Activated CD4-positive, alpha-beta memory T cell treated with anti-CD3 and anti-CD28 coated beads for 36 hours (primary cell): ENCODE measurements around the gene HIGD2A. TPM values are rescaled to one million over a fixed set of nuclear protein-coding genes. Genes with fewer than 3 reads are reported as not detected.

ENCODE experiments used
- CTCF ChIA-PET: fragments of 350-600 bp; sonication (Branson Sonifier 250); formaldehyde crosslinking; loops from one replicate; lab custom pipeline; 2021; ENCODE audit warnings: antibody characterized with exemption, inconsistent platforms; lab: Charles Lee
- POLR2A ChIA-PET: fragments of 350-600 bp; sonication (Branson Sonifier 250); formaldehyde crosslinking; loops from one replicate; lab custom pipeline; 2021; ENCODE audit warnings: antibody characterized with exemption; lab: Charles Lee
- DNase-seq: peaks from one replicate; pipeline ENCODE4 v3.0.0-alpha.2; 2020
- H3K27ac Mint-ChIP-seq: one replicate; pipeline ENCODE4 v1.8.0; 2021; ENCODE audit warnings: mixed read lengths
- H3K27me3 Mint-ChIP-seq: one replicate; pipeline ENCODE4 v1.8.0; 2021; ENCODE audit warnings: mixed read lengths
- H3K36me3 Mint-ChIP-seq: one replicate; pipeline ENCODE4 v1.8.0; 2021; ENCODE audit warnings: mixed read lengths
- H3K4me1 Mint-ChIP-seq: one replicate; pipeline ENCODE4 v1.8.0; 2021; ENCODE audit warnings: low read depth, mixed read lengths
- H3K4me3 Mint-ChIP-seq: one replicate; pipeline ENCODE4 v1.8.0; 2021; ENCODE audit warnings: mild to moderate bottlenecking, mixed read lengths
- H3K9me3 Mint-ChIP-seq: one replicate; pipeline ENCODE4 v1.8.0; 2021; ENCODE audit warnings: mixed read lengths
- intact Hi-C: fragments of 100-400 bp; cut with micrococcal nuclease; formaldehyde crosslinking; loops from one replicate; pipeline ENCODE4 v1.15.1; 2023
- microRNA-seq: library from miRNA; unstranded; fragments of <30 nt; microRNA quantifications from one replicate; pipeline ENCODE4 v1.2.0, GENCODE V29; 2022; ENCODE audit warnings: borderline number of aligned reads, borderline microRNAs expressed, borderline replicate concordance
- total RNA-seq, 2 experiments: library from RNA; stranded (reverse); gene quantifications; one replicate each; pipeline ENCODE4 v1.2.3, GENCODE V29; 2021

Gene HIGD2A
- total RNA-seq, 2 experiments from 2014 or later: 112 to 119 TPM

GRCh38 chr5:176425791-176426190 lies 37.2 kb downstream of the HIGD2A start:
- no peaks in the 10 kb centered on the region for H3K4me1 Mint-ChIP-seq
- CTCF ChIA-PET: interaction anchor here (1.3 kb wide), 1 partner anchor 9 kb away, joined by 3 read pairs; no protein-coding TSS in a partner anchor
- peaks cover 8% of the 10 kb centered on the region for H3K9me3 Mint-ChIP-seq
- H3K36me3 Mint-ChIP-seq: peaks cover 2% of the 10 kb centered on the region
- H3K27me3 Mint-ChIP-seq: peaks cover 5% of the 10 kb centered on the region
- H3K27ac Mint-ChIP-seq: no peak overlapping the region
- POLR2A ChIA-PET: no interaction called here
- H3K4me3 Mint-ChIP-seq: no peak overlapping the region
- intact Hi-C loops: no loop called here
- no peak for DNase-seq

GRCh38 chr5:176426876-176427275 lies 38.3 kb downstream of the HIGD2A start:
- ChIA-PET CTCF (interaction anchor here (1.1 to 1.3 kb wide), 2 partner anchors 10 to 21 kb away, joined by 3 read pairs; partner anchors contain the start of gene FAF2), POLR2A (no interaction called here)
- peaks cover 5% of the 10 kb centered on the region for H3K27me3 Mint-ChIP-seq
- intact Hi-C loops: no loop called here
- peaks cover 2% of the 10 kb centered on the region for H3K36me3 Mint-ChIP-seq
- H3K27ac Mint-ChIP-seq: no peak overlapping the region
- H3K9me3 Mint-ChIP-seq: peaks cover 5% of the 10 kb centered on the region
- H3K4me1 Mint-ChIP-seq: no peaks in the 10 kb centered on the region
- H3K4me3 Mint-ChIP-seq: no peak overlapping the region
- DNase-seq: no peak

- CTCF ChIA-PET: no interaction called here
- DNase-seq: no peak
- intact Hi-C loops: no loop called here
- peaks cover 5% of the 10 kb centered on the region for H3K27me3 Mint-ChIP-seq
- H3K4me3 Mint-ChIP-seq: no peak overlapping the region
- H3K27ac Mint-ChIP-seq: no peak overlapping the region
- H3K9me3 Mint-ChIP-seq: peaks cover 5% of the 10 kb centered on the region
- H3K36me3 Mint-ChIP-seq: peaks cover 2% of the 10 kb centered on the region
- POLR2A ChIA-PET: no interaction called here
- H3K4me1 Mint-ChIP-seq: no peaks in the 10 kb centered on the region
Measured at GRCh38 chr5:176427971-176428370, 39.4 kb downstream of the HIGD2A start.

- intact Hi-C loops: no loop called here
- H3K36me3 Mint-ChIP-seq: peaks cover 2% of the 10 kb centered on the region
- peaks cover 1% of the 10 kb centered on the region for H3K27me3 Mint-ChIP-seq
- H3K4me3 Mint-ChIP-seq: no peak overlapping the region
- no peaks in the 10 kb centered on the region for H3K4me1 Mint-ChIP-seq
- H3K27ac Mint-ChIP-seq: no peak overlapping the region
- DNase-seq: no peak
- ChIA-PET POLR2A (no interaction called here), CTCF (no interaction called here)
- peaks cover 5% of the 10 kb centered on the region for H3K9me3 Mint-ChIP-seq
Measured at GRCh38 chr5:176429972-176430371, 41.4 kb downstream of the HIGD2A start.

- Mint-ChIP-seq H3K27me3 (no peaks in the 10 kb centered on the region), H3K4me1 (peaks cover 11% of the 10 kb centered on the region), H3K4me3 (no peak overlapping the region), H3K9me3 (no peaks in the 10 kb centered on the region), H3K27ac (no peak overlapping the region), H3K36me3 (no peaks in the 10 kb centered on the region)
- ChIA-PET POLR2A (no interaction called here), CTCF (interaction anchor here (2.1 kb wide), 1 partner anchor 16 kb away, joined by 9 read pairs; the partner anchor contains the start of gene CLTB)
- intact Hi-C loops: no loop called here
- no peak for DNase-seq
Measured at GRCh38 chr5:176432707-176433106, 44.2 kb downstream of the HIGD2A start.

- H3K27me3 Mint-ChIP-seq: peaks cover 2% of the 10 kb centered on the region
- intact Hi-C loops: loop anchor here (1.0 kb wide), 1 partner anchor 12 kb away; the partner anchor contains the start of gene FAF2
- peak overlapping the region; percentile 48 for H3K4me3 Mint-ChIP-seq
- peaks cover 11% of the 10 kb centered on the region for H3K4me1 Mint-ChIP-seq
- DNase-seq: peak; percentile 29
- ChIA-PET POLR2A (interaction anchor here (1.0 kb wide), 1 partner anchor 17 kb away, joined by 6 read pairs; no protein-coding TSS in a partner anchor), CTCF (interaction anchor here (0.7 to 1.4 kb wide), 2 partner anchors 11 to 94 kb away, joined by 3 to 14 read pairs; partner anchors contain the start of gene FAF2)
- H3K9me3 Mint-ChIP-seq: no peaks in the 10 kb centered on the region
- H3K36me3 Mint-ChIP-seq: no peaks in the 10 kb centered on the region
- no peak overlapping the region for H3K27ac Mint-ChIP-seq
Measured at GRCh38 chr5:176436656-176437055, 48.1 kb downstream of the HIGD2A start.

- intact Hi-C loops: no loop called here
Measured at GRCh38 chr5:176438959-176439757, 50.6 kb downstream of the HIGD2A start.

More at GRCh38 chr5:176438959-176439757, 50.6 kb downstream of the HIGD2A start:
- H3K4me3 Mint-ChIP-seq: no peak overlapping the region
- no peaks in the 10 kb centered on the region for H3K9me3 Mint-ChIP-seq
- H3K36me3 Mint-ChIP-seq: no peaks in the 10 kb centered on the region
- no peak overlapping the region for H3K27ac Mint-ChIP-seq
- DNase-seq: no peak
- peaks cover 2% of the 10 kb centered on the region for H3K27me3 Mint-ChIP-seq
- POLR2A ChIA-PET: interaction anchor here (0.7 kb wide), 1 partner anchor 13 kb away, joined by 3 read pairs; no protein-coding TSS in a partner anchor
- H3K4me1 Mint-ChIP-seq: peaks cover 11% of the 10 kb centered on the region
- CTCF ChIA-PET: interaction anchor here (0.7 to 1.7 kb wide), 4 partner anchors 8 to 709 kb away, joined by 3 to 8 read pairs (median 3); partner anchors contain the start of gene FAF2

Small RNAs within 50 kb of the gene (microRNA-seq; reads per million reads assigned to microRNA genes)
- 11.0 reads per million, percentile 34 among the genes with 10 or more reads in this experiment for gene MIR1271

Other genes with a start within 250 kb of the HIGD2A start
- gene SIMC1, start 150.3 kb upstream of the HIGD2A start, total RNA-seq: 10 to 100 TPM; 24.4 to 26.8 TPM
- gene KIAA1191, start 27.0 kb upstream of the HIGD2A start, total RNA-seq: 10 to 100 TPM; 35.3 to 40.3 TPM
- 10 to 100 TPM in 1 of 2 experiments, 1 to 10 TPM in 1; 9.3 to 12.2 TPM for gene ARL10, start 23.3 kb upstream of the HIGD2A start, total RNA-seq
- gene NOP16, start 153 bp upstream of the HIGD2A start, total RNA-seq: 10 to 100 TPM; 52.5 to 57.6 TPM
- gene CLTB, start 27.8 kb downstream of the HIGD2A start, total RNA-seq: 10 to 100 TPM; 51.5 to 57.0 TPM
- 10 to 100 TPM; 34.4 to 34.6 TPM for gene FAF2, start 59.6 kb downstream of the HIGD2A start, total RNA-seq
- 10 to 100 TPM; 61.9 to 68.1 TPM for gene RNF44, start 148.7 kb downstream of the HIGD2A start, total RNA-seq
- gene CDHR2, start 160.6 kb downstream of the HIGD2A start, total RNA-seq: under 1 TPM; 0.36 to 0.38 TPM
- gene GPRIN1, start 221.4 kb downstream of the HIGD2A start, total RNA-seq: 1 to 10 TPM; 4.5 to 5.3 TPM
- gene SNCB, start 241.8 kb downstream of the HIGD2A start, total RNA-seq: under 1 TPM in 1 of 2 experiments, not detected in 1; 0.31 TPM
- gene EIF4E1B, start 241.9 kb downstream of the HIGD2A start, total RNA-seq: not detected